ENCODE results near the gene ANKS3.

GRCh38 chr16:4772351-4772750, 38.3 kb upstream of the ANKS3 start:
- TF ChIP-seq CTCF (IDR thresholded peaks at IDR 0.05; ENCODE audit: borderline replicate concordance, extremely low read depth, low read length, poor library complexity, severe bottlenecking) (no peak), EZH2 (IDR thresholded peaks at IDR 0.05; ENCODE audit: borderline replicate concordance, low read depth, low read length, severe bottlenecking) (no peak)

Data from DND-41 (cell line).